ENCODE measurements around the gene OR52E6. TPM values are rescaled to one million over a fixed set of nuclear protein-coding genes. Genes with fewer than 3 reads are reported as not detected.

The OR52E6 gene
- polyA plus RNA-seq, 3 donors: not detected

DNA sequence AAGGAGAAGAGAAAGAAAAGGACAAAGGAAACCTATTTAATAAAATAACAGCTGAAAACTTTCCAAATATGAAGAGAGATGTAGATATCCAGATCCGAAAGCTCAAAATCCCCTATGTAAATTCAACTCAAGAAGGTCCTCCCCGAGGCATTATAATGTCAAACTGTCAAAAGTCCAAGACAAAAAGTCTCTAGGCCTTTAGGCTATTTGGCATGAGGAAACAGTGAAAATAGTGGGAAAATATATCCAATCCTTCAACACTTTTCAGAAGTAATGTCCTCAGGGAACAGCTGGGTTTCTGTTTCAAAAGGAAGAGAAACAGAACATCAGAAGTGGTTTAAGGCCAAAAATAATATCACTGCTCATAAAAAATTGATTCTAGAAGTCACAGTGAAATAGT, 36.9 kb upstream of the OR52E6 start:
- H3K27me3 ChIP-seq (ENCODE audit: control insufficient read depth in 2 of 2, insufficient read depth in 2 of 2, low read length in 2 of 2): no peaks in the 10 kb centered on the region
- peaks cover 0 to 5% (median 3%) of the 10 kb centered on the region in 7 donors for H3K9me3 Mint-ChIP-seq
- no peak overlapping the region for H3K4me2 ChIP-seq (replicated peaks; ENCODE audit: extremely low read depth, low read length, poor library complexity, severe bottlenecking)
- WGBS (ENCODE audit: insufficient coverage): no CpG with 5 or more reads among the region's 2 CpGs
- H3K9ac ChIP-seq (ENCODE audit: insufficient read depth, low read length, poor library complexity, severe bottlenecking): no peak overlapping the region
- H2AFZ ChIP-seq (ENCODE audit: insufficient read depth, low read depth, low read length, poor library complexity, severe bottlenecking): no peak overlapping the region
- H3K36me3 ChIP-seq (replicated peaks in 1 of 2; ENCODE audit: control insufficient read depth in 1 of 2, insufficient read depth in 2 of 2, low read length in 2 of 2): no peaks in the 10 kb centered on the region
- H3K27ac Mint-ChIP-seq: no peak overlapping the region
- TF ChIP-seq, protein P1, sequence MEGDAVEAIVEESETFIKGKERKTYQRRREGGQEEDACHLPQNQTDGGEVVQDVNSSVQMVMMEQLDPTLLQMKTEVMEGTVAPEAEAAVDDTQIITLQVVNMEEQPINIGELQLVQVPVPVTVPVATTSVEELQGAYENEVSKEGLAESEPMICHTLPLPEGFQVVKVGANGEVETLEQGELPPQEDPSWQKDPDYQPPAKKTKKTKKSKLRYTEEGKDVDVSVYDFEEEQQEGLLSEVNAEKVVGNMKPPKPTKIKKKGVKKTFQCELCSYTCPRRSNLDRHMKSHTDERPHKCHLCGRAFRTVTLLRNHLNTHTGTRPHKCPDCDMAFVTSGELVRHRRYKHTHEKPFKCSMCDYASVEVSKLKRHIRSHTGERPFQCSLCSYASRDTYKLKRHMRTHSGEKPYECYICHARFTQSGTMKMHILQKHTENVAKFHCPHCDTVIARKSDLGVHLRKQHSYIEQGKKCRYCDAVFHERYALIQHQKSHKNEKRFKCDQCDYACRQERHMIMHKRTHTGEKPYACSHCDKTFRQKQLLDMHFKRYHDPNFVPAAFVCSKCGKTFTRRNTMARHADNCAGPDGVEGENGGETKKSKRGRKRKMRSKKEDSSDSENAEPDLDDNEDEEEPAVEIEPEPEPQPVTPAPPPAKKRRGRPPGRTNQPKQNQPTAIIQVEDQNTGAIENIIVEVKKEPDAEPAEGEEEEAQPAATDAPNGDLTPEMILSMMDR (IDR thresholded peaks at IDR 0.05): no peak
- H3K27ac ChIP-seq (ENCODE audit: low read depth in 1 of 2, low read length in 2 of 2): no peak overlapping the region
- no peaks in the 10 kb centered on the region for H3K4me1 ChIP-seq (ENCODE audit: control insufficient read depth in 1 of 2, insufficient read depth in 2 of 2, low read length in 2 of 2)
- H3K4me3 Mint-ChIP-seq: no peak overlapping the region
- H3K9me3 ChIP-seq (replicated peaks in 1 of 2; ENCODE audit: control insufficient read depth in 1 of 2, insufficient read depth in 1 of 2, low read length in 2 of 2): no peaks in the 10 kb centered on the region
- intact Hi-C loops (cut with micrococcal nuclease): no loop called here
- peaks cover 1 to 3% (median 2%) of the 10 kb centered on the region in 3 donors for H3K27me3 Mint-ChIP-seq (ENCODE audit: low read depth in 3 of 3)
- no peaks in the 10 kb centered on the region for H3K79me2 ChIP-seq (ENCODE audit: insufficient read depth, low read length)
- H3K4me3 ChIP-seq (replicated peaks in 1 of 3; ENCODE audit: low read depth in 2 of 3, low read length in 3 of 3): no peak overlapping the region
- no peaks in the 10 kb centered on the region for H3K36me3 Mint-ChIP-seq
- H3K4me1 Mint-ChIP-seq: no peaks in the 10 kb centered on the region
- no peak for DNase-seq
- no peaks in the 10 kb centered on the region for H4K20me1 ChIP-seq (ENCODE audit: insufficient read depth, low read length)

DNA sequence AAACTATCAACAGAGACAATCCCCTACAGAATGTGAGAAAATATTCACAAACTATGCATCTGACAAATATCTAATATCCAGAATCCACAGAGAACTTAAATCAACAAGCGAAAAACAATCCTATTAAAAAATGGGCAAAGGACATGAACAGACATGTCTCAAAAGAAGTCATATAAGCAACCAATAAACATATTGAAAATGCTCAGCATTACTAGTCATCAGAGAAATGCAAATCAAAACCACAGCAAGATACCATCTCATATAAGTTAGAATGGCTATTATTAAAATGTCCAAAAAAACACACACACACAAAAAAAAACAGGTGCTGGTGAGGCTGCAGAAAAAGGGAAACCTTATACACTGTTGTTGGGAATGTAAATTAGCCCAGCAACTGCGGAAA, 24.1 kb upstream of the OR52E6 start:
- intact Hi-C loops (cut with micrococcal nuclease): no loop called here
- Histone ChIP-seq H3K4me3 (replicated peaks in 1 of 3; ENCODE audit: low read depth in 2 of 3, low read length in 3 of 3) (no peak overlapping the region), H3K79me2 (ENCODE audit: insufficient read depth, low read length) (no peaks in the 10 kb centered on the region), H4K20me1 (ENCODE audit: insufficient read depth, low read length) (no peaks in the 10 kb centered on the region), H3K4me2 (replicated peaks; ENCODE audit: extremely low read depth, low read length, poor library complexity, severe bottlenecking) (no peak overlapping the region), H3K27ac (ENCODE audit: low read depth in 1 of 2, low read length in 2 of 2) (no peak overlapping the region), H3K27me3 (ENCODE audit: control insufficient read depth in 2 of 2, insufficient read depth in 2 of 2, low read length in 2 of 2) (no peaks in the 10 kb centered on the region), H3K9ac (ENCODE audit: insufficient read depth, low read length, poor library complexity, severe bottlenecking) (no peak overlapping the region), H3K4me1 (ENCODE audit: control insufficient read depth in 1 of 2, insufficient read depth in 2 of 2, low read length in 2 of 2) (no peaks in the 10 kb centered on the region), H2AFZ (ENCODE audit: insufficient read depth, low read depth, low read length, poor library complexity, severe bottlenecking) (no peak overlapping the region), H3K9me3 (replicated peaks in 1 of 2; ENCODE audit: control insufficient read depth in 1 of 2, insufficient read depth in 1 of 2, low read length in 2 of 2) (no peaks in the 10 kb centered on the region), H3K36me3 (replicated peaks in 1 of 2; ENCODE audit: control insufficient read depth in 1 of 2, insufficient read depth in 2 of 2, low read length in 2 of 2) (no peaks in the 10 kb centered on the region)
- no peak overlapping the region for H3K4me3 Mint-ChIP-seq
- no peaks in the 10 kb centered on the region for H3K4me1 Mint-ChIP-seq
- peaks cover 0 to 3% (median 0%) of the 10 kb centered on the region in 3 donors for H3K27me3 Mint-ChIP-seq (ENCODE audit: low read depth in 3 of 3)
- TF ChIP-seq, protein P1 (IDR thresholded peaks at IDR 0.05): no peak
- H3K36me3 Mint-ChIP-seq: no peaks in the 10 kb centered on the region
- no CpG with 5 or more reads among the region's 2 CpGs for WGBS (ENCODE audit: insufficient coverage)
- DNase-seq: no peak
- no peak overlapping the region for H3K27ac Mint-ChIP-seq
- peaks cover 0 to 10% (median 3%) of the 10 kb centered on the region in 7 donors for H3K9me3 Mint-ChIP-seq

Data from CD14-positive monocyte (primary cell).